Melanocyte of skin (primary cell): Measurements from ENCODE around the gene LIF. TPM values are rescaled to one million over a fixed set of nuclear protein-coding genes. Genes with fewer than 3 reads are reported as not detected.

ENCODE experiments used
- total RNA-seq, 2 donors: library from RNA; depleted of rRNA; stranded (reverse); fragments of >200 nt; gene quantifications; 2 replicates each; pipeline ENCODE4 v1.2.3, GENCODE V29; 2012

Gene LIF
- total RNA-seq, result 1 to 10 TPM in 1 of 2 donors, not detected in 1; 1.4 TPM

GRCh38 chr22:30245985-30246813 lies at the start of gene LIF:
Gene LIF (minus strand): TSS chr22:30246759. CDS start chr22:30246695, 64 bp downstream.

GRCh38 chr22:30289141-30289979 lies 42.8 kb upstream of the LIF start, which contains the start of gene CASTOR1:
Gene CASTOR1 (minus strand): TSS chr22:30289505. CDS start chr22:30289497, 8 bp downstream.

GRCh38 chr22:30266445-30267381 lies 20.2 kb upstream of the LIF start, which contains the start of gene OSM:
Gene OSM (minus strand): TSS chr22:30266851. CDS start chr22:30266799, 52 bp downstream.

Other genes with a start within 250 kb of the LIF start
- not detected for gene HORMAD2, start 166.3 kb downstream of the LIF start, total RNA-seq
- not detected for gene OSM, start 20.1 kb upstream of the LIF start, total RNA-seq
- 1 to 10 TPM in 1 of 2 donors, under 1 TPM in 1; 1.00 to 1.0 TPM for gene CASTOR1, start 42.7 kb upstream of the LIF start, total RNA-seq
- 10 to 100 TPM; 31.0 to 31.6 TPM for gene TBC1D10A, start 80.2 kb upstream of the LIF start, total RNA-seq
- gene SF3A1, start 110.1 kb upstream of the LIF start, total RNA-seq, result 10 to 100 TPM; 28.2 to 50.0 TPM
- 1 to 10 TPM; 2.3 to 3.4 TPM for gene CCDC157, start 110.2 kb upstream of the LIF start, total RNA-seq
- gene RNF215, start 140.7 kb upstream of the LIF start, total RNA-seq, result 1 to 10 TPM; 8.3 to 9.3 TPM
- gene SEC14L2, start 150.3 kb upstream of the LIF start, total RNA-seq, result 1 to 10 TPM; 5.2 to 6.7 TPM
- gene MTFP1, start 179.0 kb upstream of the LIF start, total RNA-seq, result 10 to 100 TPM; 14.8 to 38.0 TPM
- not detected for gene SEC14L3, start 225.3 kb upstream of the LIF start, total RNA-seq